Left ventricle myocardium inferior (tissue), 1 donor: ENCODE data around the gene MAML3. TPM values are rescaled to one million over a fixed set of nuclear protein-coding genes. Genes with fewer than 3 reads are reported as not detected.
"Not testable (repeated sequence)": the region's sequence is repeated elsewhere in the genome, so short reads cannot be mapped to it uniquely, and the experiment has no call there.

Source experiments
- DNase-seq: peaks from one replicate; pipeline ENCODE4 v3.0.0-alpha.2; 2020
- H3K27ac ChIP-seq: fragments of 200-600 bp; replicated peaks from 2 replicates; pipeline ENCODE4 v1.8.0; 2021
- H3K27me3 ChIP-seq: fragments of 200-600 bp; 2 replicates; pipeline ENCODE4 v1.8.0; 2021; ENCODE audit warnings: low read depth
- H3K36me3 ChIP-seq: fragments of 200-600 bp; 2 replicates; pipeline ENCODE4 v1.8.0; 2021
- H3K4me1 ChIP-seq: fragments of 200-600 bp; 2 replicates; pipeline ENCODE4 v1.8.0; 2021
- H3K4me3 ChIP-seq: fragments of 200-600 bp; 2 replicates; pipeline ENCODE4 v1.8.0; 2021; ENCODE audit warnings: mild to moderate bottlenecking, moderate library complexity
- H3K9me3 ChIP-seq: fragments of 200-600 bp; replicated peaks from 2 replicates; pipeline ENCODE4 v1.8.0; 2021
- intact Hi-C: fragments of 100-400 bp; cut with micrococcal nuclease; formaldehyde crosslinking; loops from one replicate; pipeline ENCODE4 v1.11.0; 2022
- total RNA-seq: library from RNA; stranded (reverse); fragmentation: NEBNext Ultra II Directional; extraction: Animal tissue kit (Norgen Biotek cat#: 25700); gene quantifications from one replicate; pipeline ENCODE4 v1.2.1, GENCODE V29; 2021
- TF ChIP-seq, protein P1 (sequence below): fragments of 200-600 bp; IDR thresholded peaks from 2 replicates; pipeline ENCODE4 v1.8.0; 2021; ENCODE audit warnings: antibody characterized with exemption, mild to moderate bottlenecking, borderline replicate concordance
- donor health status: DM: no; HTN: yes; CAD: no; lungs with severe emphysema.

Gene MAML3
- total RNA-seq, 1 donor from 2014 or later: 2.6 TPM

DNA sequence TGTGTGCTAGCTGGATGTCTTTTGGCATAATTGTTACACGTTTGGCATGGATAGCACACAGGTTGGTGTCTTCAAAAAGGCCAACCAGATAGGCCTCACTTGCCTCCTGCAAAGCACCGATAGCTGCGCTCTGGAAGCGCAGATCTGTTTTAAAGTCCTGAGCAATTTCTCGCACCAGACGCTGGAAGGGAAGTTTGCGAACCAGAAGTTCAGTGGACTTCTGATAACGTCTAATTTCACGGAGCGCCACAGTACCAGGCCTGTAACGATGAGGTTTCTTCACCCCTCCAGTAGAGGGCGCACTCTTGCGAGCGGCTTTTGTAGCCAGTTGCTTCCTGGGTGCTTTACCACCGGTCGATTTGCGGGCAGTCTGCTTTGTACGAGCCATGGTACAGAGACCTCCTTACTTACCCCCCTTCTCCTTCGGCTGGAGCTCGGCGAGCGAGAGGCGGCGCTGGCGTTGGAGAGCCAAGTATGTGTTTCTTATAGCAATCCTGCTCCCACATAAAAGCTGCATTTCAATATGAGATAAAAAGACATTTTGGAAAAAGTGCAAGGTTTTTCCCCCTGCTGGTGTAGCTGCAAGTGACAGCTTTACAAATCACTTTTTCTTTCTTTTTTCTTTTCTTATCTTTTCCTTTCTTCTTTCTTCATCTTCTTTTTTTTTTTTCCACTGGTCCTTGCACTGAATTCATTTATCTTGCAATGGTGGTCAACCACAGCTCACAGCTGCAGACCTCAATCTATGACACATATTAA, 455.6 kb downstream of the MAML3 start:
- H3K36me3 ChIP-seq: peaks cover 54% of the 10 kb centered on the region
- TF ChIP-seq, protein P1, sequence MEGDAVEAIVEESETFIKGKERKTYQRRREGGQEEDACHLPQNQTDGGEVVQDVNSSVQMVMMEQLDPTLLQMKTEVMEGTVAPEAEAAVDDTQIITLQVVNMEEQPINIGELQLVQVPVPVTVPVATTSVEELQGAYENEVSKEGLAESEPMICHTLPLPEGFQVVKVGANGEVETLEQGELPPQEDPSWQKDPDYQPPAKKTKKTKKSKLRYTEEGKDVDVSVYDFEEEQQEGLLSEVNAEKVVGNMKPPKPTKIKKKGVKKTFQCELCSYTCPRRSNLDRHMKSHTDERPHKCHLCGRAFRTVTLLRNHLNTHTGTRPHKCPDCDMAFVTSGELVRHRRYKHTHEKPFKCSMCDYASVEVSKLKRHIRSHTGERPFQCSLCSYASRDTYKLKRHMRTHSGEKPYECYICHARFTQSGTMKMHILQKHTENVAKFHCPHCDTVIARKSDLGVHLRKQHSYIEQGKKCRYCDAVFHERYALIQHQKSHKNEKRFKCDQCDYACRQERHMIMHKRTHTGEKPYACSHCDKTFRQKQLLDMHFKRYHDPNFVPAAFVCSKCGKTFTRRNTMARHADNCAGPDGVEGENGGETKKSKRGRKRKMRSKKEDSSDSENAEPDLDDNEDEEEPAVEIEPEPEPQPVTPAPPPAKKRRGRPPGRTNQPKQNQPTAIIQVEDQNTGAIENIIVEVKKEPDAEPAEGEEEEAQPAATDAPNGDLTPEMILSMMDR: peak; percentile 12
- H3K4me3 ChIP-seq, H3K27me3 ChIP-seq, H3K9me3 ChIP-seq, H3K4me1 ChIP-seq, H3K27ac ChIP-seq, intact Hi-C loops, DNase-seq: not testable (repeated sequence)

DNA sequence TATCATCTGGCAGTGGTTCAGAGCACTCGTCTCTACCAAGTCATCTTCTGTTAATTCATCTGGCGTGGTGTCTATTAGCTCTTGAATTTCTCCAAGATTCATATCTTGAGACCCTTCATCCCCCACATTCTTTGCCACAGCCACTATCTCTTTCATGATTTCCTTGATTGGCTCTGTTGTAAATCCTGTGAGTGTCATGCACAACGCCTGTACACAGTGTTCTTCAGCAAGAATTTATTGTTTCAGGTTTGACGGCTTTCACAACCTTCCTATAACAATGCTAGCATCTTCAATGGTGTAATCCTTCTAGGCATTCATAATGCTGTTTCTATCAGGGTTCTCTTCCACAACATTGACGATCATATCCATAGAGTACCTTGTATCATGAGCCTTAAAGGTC, 457.5 kb downstream of the MAML3 start:
- TF ChIP-seq, protein P1: no peak
- H3K4me3 ChIP-seq: no peak overlapping the region
- H3K4me1 ChIP-seq: peaks cover 15% of the 10 kb centered on the region
- H3K9me3 ChIP-seq: peaks cover 6% of the 10 kb centered on the region
- DNase-seq: no peak
- intact Hi-C loops: no loop called here
- H3K27me3 ChIP-seq: no peaks in the 10 kb centered on the region
- peaks cover 50% of the 10 kb centered on the region for H3K36me3 ChIP-seq
- no peak overlapping the region for H3K27ac ChIP-seq

GRCh38 chr4:139694522-139695107, 459.4 kb downstream of the MAML3 start:
- intact Hi-C loops: no loop called here
- Histone ChIP-seq H3K9me3 (peaks cover 6% of the 10 kb centered on the region), H3K27ac (no peak overlapping the region), H3K4me1 (peaks cover 27% of the 10 kb centered on the region), H3K27me3 (no peaks in the 10 kb centered on the region), H3K4me3 (no peak overlapping the region), H3K36me3 (peaks cover 37% of the 10 kb centered on the region)
- no peak for DNase-seq
- TF ChIP-seq, protein P1: no peak

DNA sequence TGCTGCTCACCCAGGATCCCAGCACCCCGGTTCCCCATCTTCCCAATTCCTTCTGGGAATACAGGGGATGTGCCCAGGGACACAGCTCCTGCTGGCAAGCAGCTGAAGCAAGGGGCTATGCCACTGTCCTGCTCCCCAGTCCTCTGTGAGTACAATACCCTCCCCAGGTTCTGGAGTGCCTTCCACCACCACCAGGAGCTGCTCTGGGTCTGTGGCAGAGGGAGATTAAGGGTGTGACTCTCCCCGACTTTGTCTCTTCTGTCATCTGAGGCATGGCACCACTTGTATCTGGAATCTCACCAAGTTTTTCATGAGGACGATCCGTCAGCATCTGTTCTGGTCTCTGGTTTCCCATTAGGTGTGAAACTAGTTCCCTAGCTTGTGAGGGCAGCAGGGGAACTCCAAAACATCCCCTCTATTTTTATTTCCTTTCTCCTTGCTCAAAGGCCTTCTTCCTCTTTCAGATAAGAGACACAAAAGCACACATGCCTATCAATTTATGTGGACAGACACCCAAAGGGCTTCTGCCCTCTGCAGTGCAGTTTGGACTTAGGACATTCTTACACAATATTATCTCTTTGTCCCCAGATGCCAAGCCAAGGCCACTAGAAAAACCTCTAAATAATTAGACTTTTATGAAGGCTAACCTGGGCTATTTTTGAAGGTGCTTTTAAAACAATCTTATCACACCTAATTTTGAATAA, 461.5 kb downstream of the MAML3 start:
- peaks cover 6% of the 10 kb centered on the region for H3K9me3 ChIP-seq
- H3K4me3 ChIP-seq: no peak overlapping the region
- H3K36me3 ChIP-seq: peaks cover 25% of the 10 kb centered on the region
- intact Hi-C loops: no loop called here
- H3K4me1 ChIP-seq: peaks cover 32% of the 10 kb centered on the region
- TF ChIP-seq, protein P1: peak; percentile 57
- peak overlapping the region; percentile 48 for H3K27ac ChIP-seq
- no peak for DNase-seq
- no peaks in the 10 kb centered on the region for H3K27me3 ChIP-seq

DNA sequence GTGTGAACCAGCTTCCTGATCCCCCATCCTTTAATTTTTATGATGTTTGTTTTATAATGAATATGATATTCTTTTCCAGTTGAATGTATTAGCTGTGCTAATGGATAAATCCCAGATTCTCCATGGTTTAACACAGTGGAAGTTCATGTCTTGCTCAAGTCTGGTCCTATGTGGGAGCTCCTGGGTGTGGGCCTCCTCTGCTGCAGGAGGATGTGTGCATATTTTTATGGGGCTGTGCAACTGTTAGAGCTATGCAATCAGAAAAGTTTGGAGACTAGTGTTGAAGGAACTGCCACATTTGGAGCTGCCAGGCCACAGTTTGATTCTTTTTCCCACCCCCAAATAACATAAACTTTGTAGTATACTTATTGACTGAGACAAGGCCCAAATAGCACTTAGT, 463.6 kb downstream of the MAML3 start:
- TF ChIP-seq, protein P1: no peak
- Histone ChIP-seq H3K36me3 (peaks cover 11% of the 10 kb centered on the region), H3K4me1 (peaks cover 53% of the 10 kb centered on the region), H3K4me3 (no peak overlapping the region), H3K27me3 (no peaks in the 10 kb centered on the region), H3K9me3 (no peaks in the 10 kb centered on the region), H3K27ac (no peak overlapping the region)
- intact Hi-C loops: no loop called here
- DNase-seq: no peak
